Neural progenitor cell (in vitro differentiated cells): ENCODE results near the gene C3orf22.

Experiments used
- CTCF ChIP-seq: fragments of 200-600 bp; sonication (generic); IDR thresholded peaks from 2 replicates; pipeline ENCODE4 v1.5.1; 2017; ENCODE audit warnings: antibody characterized with exemption, mild to moderate bottlenecking
- EZH2 ChIP-seq: fragments of 200-600 bp; sonication (generic); IDR thresholded peaks from 2 replicates; pipeline ENCODE4 v1.6.1; 2017; ENCODE audit warnings: antibody characterized with exemption, mild to moderate bottlenecking, moderate library complexity
- EZH2phosphoT487 ChIP-seq: fragments of 200-600 bp; sonication (generic); IDR thresholded peaks from 2 replicates; pipeline ENCODE4 v1.6.1; 2017; ENCODE audit warnings: antibody characterized with exemption

- no peak for TF ChIP-seq EZH2phosphoT487
- TF ChIP-seq CTCF, result no peak
- no peak for TF ChIP-seq EZH2
Measured at GRCh38 chr3:126580746-126581145, 22.0 kb upstream of the C3orf22 start.
